Type B pancreatic cell (in vitro differentiated cells): Measurements from ENCODE around the gene PTRH2. TPM values are rescaled to one million over a fixed set of nuclear protein-coding genes. Genes with fewer than 3 reads are reported as not detected.
"Not testable (repeated sequence)": the region's sequence is repeated elsewhere in the genome, so short reads cannot be mapped to it uniquely, and the experiment has no call there.

Source experiments
- DNase-seq: peaks from one replicate; pipeline ENCODE4 v3.0.0; 2021; ENCODE audit warnings: mixed read lengths; ENCODE audit not compliant: unreplicated experiment; ENCODE audit errors: extremely low spot score
- H3K27ac Mint-ChIP-seq: 2 replicates; pipeline ENCODE4 v1.8.0; 2021; ENCODE audit warnings: mild to moderate bottlenecking, mixed read lengths
- H3K27me3 Mint-ChIP-seq: 2 replicates; pipeline ENCODE4 v1.8.0; 2021; ENCODE audit warnings: mixed read lengths
- H3K36me3 Mint-ChIP-seq: 2 replicates; pipeline ENCODE4 v1.8.0; 2021; ENCODE audit warnings: mixed read lengths
- H3K4me1 Mint-ChIP-seq: one replicate; pipeline ENCODE4 v1.8.0; 2021; ENCODE audit warnings: mixed read lengths; ENCODE audit not compliant: unreplicated experiment
- H3K4me3 Mint-ChIP-seq: 2 replicates; pipeline ENCODE4 v1.8.0; 2021; ENCODE audit warnings: mild to moderate bottlenecking, mixed read lengths
- H3K9me3 Mint-ChIP-seq: 2 replicates; pipeline ENCODE4 v1.8.0; 2021; ENCODE audit warnings: mixed read lengths
- long read RNA-seq: library from polyadenylated mRNA; unstranded; transcript quantifications from one replicate; pipeline ENCODE4 v2.0.0, GENCODE V29; 2020
- total RNA-seq: library from RNA; stranded (reverse); gene quantifications from 2 replicates; pipeline ENCODE4 v1.2.1, GENCODE V29; 2021; ENCODE audit warnings: low replicate concordance
- TF ChIP-seq, protein P1 (sequence below): fragments of 200-600 bp; sonication (generic); conservative IDR thresholded peaks from 2 replicates; pipeline ENCODE4 v1.5.0; 2021; ENCODE audit warnings: antibody characterized with exemption, mild to moderate bottlenecking

PTRH2 gene
- total RNA-seq: 23.1 and 25.9 TPM in 2 replicates
- long read RNA-seq, full-length matches to known transcripts: 34 of 41 reads
- long read RNA-seq, partial matches to known transcripts: 0 of 41 reads
- long read RNA-seq, other reads (novel, unspliced or antisense): 7 of 41 reads

DNA sequence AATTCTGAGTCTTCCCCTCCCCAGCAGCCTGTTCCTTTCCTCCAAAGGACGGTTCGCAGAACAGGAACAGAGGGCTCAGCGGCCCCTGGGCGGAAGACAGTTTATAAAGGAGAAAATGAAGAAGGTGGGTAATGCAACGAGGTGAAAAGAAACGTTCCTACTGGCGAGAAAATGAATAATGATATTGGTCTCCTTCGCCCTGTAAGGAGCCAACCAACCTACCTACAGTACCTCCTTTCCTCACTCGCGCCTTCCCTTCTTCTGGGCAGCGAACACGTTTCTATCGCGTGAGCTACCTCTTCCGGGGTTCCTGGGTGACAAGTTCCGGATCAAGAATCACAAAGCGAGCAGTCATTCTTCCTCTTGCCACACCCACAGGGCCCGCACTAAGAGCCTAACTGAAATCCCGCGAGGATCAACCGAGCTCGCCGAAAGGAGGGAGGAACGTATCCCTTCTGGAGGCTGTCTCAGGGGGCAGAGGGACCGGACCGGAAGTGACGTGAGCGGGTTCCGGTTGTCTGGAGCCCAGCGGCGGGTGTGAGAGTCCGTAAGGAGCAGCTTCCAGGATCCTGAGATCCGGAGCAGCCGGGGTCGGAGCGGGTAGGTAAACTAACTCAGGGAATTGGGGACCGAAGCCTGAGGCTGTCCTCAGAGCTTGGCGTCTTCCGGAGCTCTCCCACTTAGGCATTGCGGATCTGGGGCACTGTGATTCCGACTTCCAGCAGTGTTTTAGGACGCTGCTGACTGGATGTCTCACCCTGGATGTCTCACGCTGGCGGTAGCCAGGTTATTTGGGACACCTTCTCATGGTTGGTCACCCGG, at the start of gene PTRH2, which contains the start of gene VMP1:
TSS of gene PTRH2 (minus strand) at position 282 of the 822 bp plus-strand sequence. CDS start 9,452 bp downstream, outside the sequence.
TSS of gene VMP1 (plus strand) at position 506 of the 822 bp plus-strand sequence. CDS start 23,793 bp downstream, outside the sequence.
- peak; percentile 96 for DNase-seq
- TF ChIP-seq, protein P1, sequence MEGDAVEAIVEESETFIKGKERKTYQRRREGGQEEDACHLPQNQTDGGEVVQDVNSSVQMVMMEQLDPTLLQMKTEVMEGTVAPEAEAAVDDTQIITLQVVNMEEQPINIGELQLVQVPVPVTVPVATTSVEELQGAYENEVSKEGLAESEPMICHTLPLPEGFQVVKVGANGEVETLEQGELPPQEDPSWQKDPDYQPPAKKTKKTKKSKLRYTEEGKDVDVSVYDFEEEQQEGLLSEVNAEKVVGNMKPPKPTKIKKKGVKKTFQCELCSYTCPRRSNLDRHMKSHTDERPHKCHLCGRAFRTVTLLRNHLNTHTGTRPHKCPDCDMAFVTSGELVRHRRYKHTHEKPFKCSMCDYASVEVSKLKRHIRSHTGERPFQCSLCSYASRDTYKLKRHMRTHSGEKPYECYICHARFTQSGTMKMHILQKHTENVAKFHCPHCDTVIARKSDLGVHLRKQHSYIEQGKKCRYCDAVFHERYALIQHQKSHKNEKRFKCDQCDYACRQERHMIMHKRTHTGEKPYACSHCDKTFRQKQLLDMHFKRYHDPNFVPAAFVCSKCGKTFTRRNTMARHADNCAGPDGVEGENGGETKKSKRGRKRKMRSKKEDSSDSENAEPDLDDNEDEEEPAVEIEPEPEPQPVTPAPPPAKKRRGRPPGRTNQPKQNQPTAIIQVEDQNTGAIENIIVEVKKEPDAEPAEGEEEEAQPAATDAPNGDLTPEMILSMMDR: no peak

DNA sequence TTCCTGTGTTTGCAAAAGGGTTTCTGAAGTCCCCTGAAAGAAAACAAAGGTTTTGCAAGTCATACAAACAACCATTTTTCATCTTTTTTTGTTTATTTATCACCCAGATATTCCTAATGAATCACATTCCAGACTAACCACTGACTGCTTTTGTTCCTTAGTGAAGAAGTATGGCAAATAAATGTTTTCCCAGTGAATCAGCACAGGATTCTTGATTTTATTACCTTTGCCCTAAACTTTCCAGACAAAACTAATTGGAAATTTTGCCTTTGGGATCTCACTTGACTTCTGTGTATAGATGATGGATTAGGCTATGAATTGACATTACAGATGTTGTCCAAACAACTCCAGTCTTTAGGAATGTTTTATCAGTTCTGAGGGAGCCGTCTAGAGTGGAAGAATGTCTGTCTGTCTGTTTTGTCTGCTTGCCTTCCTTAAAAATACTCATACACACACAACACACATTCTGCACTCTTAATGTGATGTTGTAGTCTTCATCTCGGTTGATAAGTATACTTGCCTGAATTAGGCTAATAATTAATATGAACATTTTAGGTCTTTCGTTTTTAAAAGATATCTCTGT, 49.1 kb upstream of the PTRH2 start:
- DNase-seq: no peak
- peak overlapping the region; percentile 9 for H3K4me3 Mint-ChIP-seq
- H3K36me3 Mint-ChIP-seq: peaks cover 9% of the 10 kb centered on the region
- peak overlapping the region; percentile 67 for H3K27ac Mint-ChIP-seq
- TF ChIP-seq, protein P1: no peak
- H3K27me3 Mint-ChIP-seq: no peaks in the 10 kb centered on the region
- peaks cover 14% of the 10 kb centered on the region for H3K4me1 Mint-ChIP-seq
- no peaks in the 10 kb centered on the region for H3K9me3 Mint-ChIP-seq

More for the DNA sequence above, at the start of gene PTRH2, which contains the start of gene VMP1:
- Mint-ChIP-seq H3K36me3 (peaks cover 6% of the 10 kb centered on the region), H3K27ac (peak within 1 kb of the TSS; percentile 96), H3K4me1 (peaks cover 26% of the 10 kb centered on the region), H3K9me3 (no peaks in the 10 kb centered on the region), H3K27me3 (no peaks in the 10 kb centered on the region), H3K4me3 (peak within 1 kb of the TSS; percentile 97)

DNA sequence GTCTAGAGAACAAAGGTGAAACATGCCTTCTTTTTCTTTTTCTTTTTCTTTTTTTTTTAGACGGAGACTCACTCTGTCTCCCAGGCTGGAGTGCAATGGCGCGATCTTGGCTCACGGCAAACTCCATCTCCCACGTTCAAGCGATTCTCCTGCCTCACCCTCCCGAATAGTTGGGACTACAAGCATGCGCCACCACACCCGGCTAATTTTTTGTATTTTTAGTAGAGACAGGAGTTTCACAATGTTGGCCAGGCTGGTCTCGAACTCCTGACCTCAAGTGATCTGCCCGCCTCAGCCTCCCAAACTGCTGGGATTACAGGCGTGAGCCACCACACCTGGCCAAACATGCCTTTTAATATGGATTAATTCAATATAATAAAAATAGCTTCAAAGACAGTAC, 47.8 kb upstream of the PTRH2 start:
- Mint-ChIP-seq H3K27ac (peak overlapping the region; percentile 61), H3K4me1 (peaks cover 11% of the 10 kb centered on the region)
- not testable (repeated sequence) for H3K36me3 Mint-ChIP-seq, DNase-seq, H3K9me3 Mint-ChIP-seq, H3K27me3 Mint-ChIP-seq, H3K4me3 Mint-ChIP-seq

DNA sequence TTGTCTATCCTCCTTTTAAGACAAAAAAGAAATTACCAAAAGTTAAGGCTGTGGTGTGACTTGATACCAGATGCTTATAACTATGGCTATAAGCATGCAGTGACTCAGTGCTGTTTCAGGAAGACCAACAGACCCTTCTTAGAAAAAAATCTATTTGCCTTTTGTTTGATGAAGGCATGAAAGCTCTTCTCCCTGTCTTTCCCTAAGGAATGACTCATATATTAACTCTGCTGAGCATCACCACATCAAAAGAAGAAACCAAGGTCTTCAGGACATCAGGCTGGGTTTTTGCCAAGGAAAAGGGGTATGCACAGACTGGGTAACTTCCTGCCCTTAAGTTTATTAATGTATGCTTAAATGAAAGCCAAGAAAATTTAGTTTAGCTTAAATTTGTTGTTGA, 47.3 kb upstream of the PTRH2 start:
- TF ChIP-seq, protein P1: no peak
- peak overlapping the region; percentile 27 for H3K4me3 Mint-ChIP-seq
- peaks cover 11% of the 10 kb centered on the region for H3K4me1 Mint-ChIP-seq
- no peaks in the 10 kb centered on the region for H3K9me3 Mint-ChIP-seq
- peaks cover 3% of the 10 kb centered on the region for H3K36me3 Mint-ChIP-seq
- H3K27ac Mint-ChIP-seq: peak overlapping the region; percentile 61
- no peak for DNase-seq
- no peaks in the 10 kb centered on the region for H3K27me3 Mint-ChIP-seq

DNA sequence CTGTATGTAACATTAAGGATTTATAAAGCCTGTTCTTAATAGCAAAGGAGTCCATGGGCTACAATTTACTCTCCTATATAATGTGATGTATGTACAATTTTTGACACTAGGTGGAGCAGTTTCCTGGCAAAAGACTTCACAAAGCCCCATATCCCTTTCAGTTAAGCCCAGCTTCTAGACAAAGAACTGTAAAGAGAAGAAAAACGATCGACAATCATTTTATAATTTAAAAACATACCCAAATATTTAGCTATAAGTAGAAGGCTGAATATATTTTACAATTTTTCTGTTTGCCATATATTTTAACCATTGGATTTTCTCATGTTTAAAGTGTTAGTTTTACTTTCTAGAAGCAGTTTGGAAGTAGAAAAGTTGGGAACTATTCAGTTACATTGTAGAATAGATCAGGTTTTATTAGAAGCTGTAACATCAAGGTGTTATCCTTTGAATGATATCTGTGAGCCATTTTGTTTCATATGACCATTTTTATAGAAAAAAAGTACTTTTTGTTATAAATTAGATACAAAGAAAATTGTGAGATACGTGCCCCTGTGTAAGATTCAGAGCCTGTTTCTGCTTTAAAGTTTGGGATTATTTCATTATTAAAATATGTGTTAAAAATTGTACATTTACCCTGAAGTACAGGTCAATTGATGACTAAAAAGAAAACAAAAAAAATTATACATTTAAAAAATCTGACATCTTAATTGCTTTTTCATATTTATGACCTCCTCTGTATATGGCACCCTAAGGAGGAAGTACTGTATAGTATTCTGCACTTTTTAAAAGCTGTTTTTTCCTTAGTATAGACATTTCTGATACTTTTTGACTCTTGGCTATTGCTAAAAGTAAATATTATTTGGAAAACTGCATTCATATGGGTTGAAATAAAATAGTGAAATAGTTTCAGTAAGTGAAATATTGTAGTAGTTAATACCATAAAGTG, 46.6 kb upstream of the PTRH2 start:
- Mint-ChIP-seq H3K9me3 (no peaks in the 10 kb centered on the region), H3K27me3 (no peaks in the 10 kb centered on the region), H3K4me3 (peak overlapping the region; percentile 57), H3K36me3 (no peaks in the 10 kb centered on the region), H3K4me1 (peaks cover 11% of the 10 kb centered on the region), H3K27ac (peak overlapping the region; percentile 74)
- no peak for DNase-seq
- TF ChIP-seq, protein P1: peak; percentile 91
